AG04450 (cell line): ENCODE measurements around the gene LRP3. TPM values are rescaled to one million over a fixed set of nuclear protein-coding genes. Genes with fewer than 3 reads are reported as not detected.

Experiments
- CTCF ChIA-PET: fragments of 300-600, 350-600 bp; formaldehyde crosslinking; extraction: SDS; loops from one replicate; lab custom pipeline; 2022; ENCODE audit warnings: antibody characterized with exemption, inconsistent platforms; lab: Charles Lee
- POLR2A ChIA-PET: fragments of 350-600 bp; formaldehyde crosslinking; extraction: SDS; loops from one replicate; lab custom pipeline; 2021; ENCODE audit warnings: antibody characterized with exemption, inconsistent platforms; lab: Yijun Ruan, JAX
- DNase-seq: peaks from one replicate; pipeline ENCODE4 v3.0.0-alpha.2; 2011; ENCODE audit warnings: low read depth, low spot score
- H3K27ac ChIP-seq: one replicate; pipeline ENCODE4 v1.5.1; 2012; ENCODE audit warnings: low read depth, low read length, control low read depth
- H3K27me3 ChIP-seq: one replicate; pipeline ENCODE4 v1.6.0; 2012; ENCODE audit warnings: low read length; ENCODE audit not compliant: control insufficient read depth, insufficient read depth
- H3K4me3 ChIP-seq: 2 replicates; pipeline ENCODE4 v1.5.1; 2011; ENCODE audit warnings: mild to moderate bottlenecking, low read depth, low read length, control low read depth
- H3K9me3 ChIP-seq: 2 replicates; pipeline ENCODE4 v1.5.1; 2012; ENCODE audit warnings: low read length; ENCODE audit not compliant: control insufficient read depth, insufficient read depth
- CTCF ChIP-seq: IDR thresholded peaks from 2 replicates; pipeline ENCODE4 v1.5.1; 2011; ENCODE audit warnings: low read depth, low read length, control low read depth, inconsistent platforms
- polyA plus RNA-seq: library from polyadenylated mRNA; depleted of rRNA; stranded (reverse); fragments of >200 nt; gene quantifications from 2 replicates; pipeline ENCODE4 v1.2.3, GENCODE V29; 2011

LRP3 gene
- polyA plus RNA-seq, 1 experiment, result 9.5 TPM

GRCh38 chr19:33205531-33206260 lies 11.6 kb downstream of the LRP3 start:
- CTCF ChIA-PET, result no interaction called here
- POLR2A ChIA-PET, result no interaction called here
- Histone ChIP-seq H3K27me3 (no peaks in the 10 kb centered on the region), H3K9me3 (no peaks in the 10 kb centered on the region; the same call in 1 of the 2 replicates), H3K4me3 (no peak overlapping the region), H3K27ac (no peak overlapping the region)
- TF ChIP-seq CTCF, result no peak
- no peak for DNase-seq

- no peaks in the 10 kb centered on the region for H3K27me3 ChIP-seq
- CTCF ChIA-PET, result no interaction called here
- no peak for TF ChIP-seq CTCF
- no peaks in the 10 kb centered on the region; the same call in 1 of the 2 replicates for H3K9me3 ChIP-seq
- DNase-seq, result no peak
- no peak overlapping the region for H3K4me3 ChIP-seq
- POLR2A ChIA-PET, result no interaction called here
- H3K27ac ChIP-seq, result no peak overlapping the region
These were observed 12.3 kb downstream of the LRP3 start for GRCh38 chr19:33206261-33207039.

- H3K4me3 ChIP-seq, result no peak overlapping the region
- H3K27me3 ChIP-seq, result no peaks in the 10 kb centered on the region
- no peak for TF ChIP-seq CTCF
- no peak for DNase-seq
- POLR2A ChIA-PET, result no interaction called here
- no peaks in the 10 kb centered on the region; the same call in 1 of the 2 replicates for H3K9me3 ChIP-seq
- CTCF ChIA-PET, result interaction anchor here (2.6 kb wide), 1 partner anchor 63 kb away, joined by 6 read pairs; no protein-coding TSS in a partner anchor
- H3K27ac ChIP-seq, result no peak overlapping the region
These were observed 13.0 kb downstream of the LRP3 start for GRCh38 chr19:33207040-33207620.

GRCh38 chr19:33207903-33208302 lies 13.8 kb downstream of the LRP3 start:
- H3K27me3 ChIP-seq, result no peaks in the 10 kb centered on the region
- POLR2A ChIA-PET, result no interaction called here
- CTCF ChIA-PET, result interaction anchor here (2.6 kb wide), 1 partner anchor 63 kb away, joined by 6 read pairs; no protein-coding TSS in a partner anchor
- no peaks in the 10 kb centered on the region; the same call in 1 of the 2 replicates for H3K9me3 ChIP-seq
- DNase-seq, result no peak
- H3K4me3 ChIP-seq, result no peak overlapping the region
- no peak overlapping the region for H3K27ac ChIP-seq
- no peak for TF ChIP-seq CTCF
